T-cell (primary cell): ENCODE data around the gene WNT7A. TPM values are rescaled to one million over a fixed set of nuclear protein-coding genes. Genes with fewer than 3 reads are reported as not detected.
A peak's percentile ranks its signal among the peaks of the same experiment; 100 is the strongest.
"Not testable (repeated sequence)": the region's sequence is repeated elsewhere in the genome, so short reads cannot be mapped to it uniquely, and the experiment has no call there.

ENCODE experiments used
- ATAC-seq, 4 experiments: fragments of 200-7000 bp in 3 of 4; fragments of 150-1000 bp in 1 of 4; cut with Tn5 transposase; replicated peaks in 1 of 4; 1 replicate in 3 of 4; 2 replicates in 1 of 4; pipeline ENCODE4 v1.10.0; 2021; ENCODE audit warnings: moderate library complexity in 3 of 4, mild to moderate bottlenecking in 2 of 4, moderate number of reproducible peaks in 1 of 4
- CTCF ChIA-PET, 2 donors: fragments of 300-600 bp; sonication (Branson Sonifier 250); formaldehyde crosslinking; loops; one replicate each; lab custom pipeline; 2022; ENCODE audit warnings: antibody characterized with exemption in 2 of 2; lab: Charles Lee
- POLR2A ChIA-PET, 2 donors: fragments of 300-600 bp; sonication (Branson Sonifier 250); formaldehyde crosslinking; loops; one replicate each; lab custom pipeline; 2022; ENCODE audit warnings: antibody characterized with exemption in 2 of 2; lab: Charles Lee
- DNase-seq, 35 experiments: peaks; one replicate each; pipeline versions ENCODE4 v3.0.0 to v3.0.0-alpha.2; 2013 to 2023
- H3K27ac ChIP-seq: one replicate; pipeline ENCODE4 v1.5.1; 2013; ENCODE audit warnings: low read length
- H3K27me3 ChIP-seq, 2 experiments: replicated peaks in 1 of 2; 1 replicate in 1 of 2; 2 replicates in 1 of 2; pipeline versions ENCODE4 v1.6.1 to v1.7.0; 2013; ENCODE audit warnings: low read length in 1 of 2, mixed read lengths in 1 of 2; ENCODE audit not compliant: control insufficient read depth in 2 of 2, insufficient read depth in 2 of 2; ENCODE audit errors: extremely low read depth in 1 of 2
- H3K36me3 ChIP-seq, 2 donors: 1 replicate in 1 of 2; 2 replicates in 1 of 2; pipeline versions ENCODE4 v1.6.1 to v1.7.0; 2013; ENCODE audit warnings: low read length in 1 of 2; ENCODE audit not compliant: control insufficient read depth in 2 of 2, insufficient read depth in 1 of 2; ENCODE audit errors: extremely low read depth in 1 of 2
- H3K4me1 ChIP-seq, 2 experiments: 1 replicate in 1 of 2; 2 replicates in 1 of 2; pipeline versions ENCODE4 v1.6.1 to v1.7.0; 2013; ENCODE audit warnings: low read length in 2 of 2, mixed read lengths in 1 of 2; ENCODE audit not compliant: insufficient read depth in 2 of 2, control insufficient read depth in 1 of 2; ENCODE audit errors: extremely low read depth in 1 of 2
- H3K4me3 ChIP-seq, 2 donors: 1 replicate in 1 of 2; 2 replicates in 1 of 2; pipeline versions ENCODE4 v1.5.1 to v1.7.0; 2013; ENCODE audit warnings: mild to moderate bottlenecking in 2 of 2, low read length in 1 of 2, moderate library complexity in 1 of 2; ENCODE audit not compliant: control insufficient read depth in 1 of 2; ENCODE audit errors: extremely low read depth in 1 of 2
- H3K9me3 ChIP-seq: 2 replicates; pipeline ENCODE4 v1.7.0; 2013
- H3K27ac Mint-ChIP-seq, 2 donors: one replicate each; pipeline ENCODE4 v1.8.0; 2020 to 2021; ENCODE audit warnings: mild to moderate bottlenecking in 2 of 2, mixed read lengths in 2 of 2
- H3K27me3 Mint-ChIP-seq, 2 donors: one replicate each; pipeline ENCODE4 v1.8.0; 2021 to 2022; ENCODE audit warnings: mixed read lengths in 2 of 2
- H3K36me3 Mint-ChIP-seq: one replicate; pipeline ENCODE4 v1.8.0; 2021; ENCODE audit warnings: mixed read lengths
- H3K4me1 Mint-ChIP-seq, 3 donors: one replicate each; pipeline ENCODE4 v1.8.0; 2020 to 2022; ENCODE audit warnings: mixed read lengths in 3 of 3, mild to moderate bottlenecking in 1 of 3
- H3K4me3 Mint-ChIP-seq, 3 donors: one replicate each; pipeline ENCODE4 v1.8.0; 2020 to 2022; ENCODE audit warnings: mild to moderate bottlenecking in 3 of 3, mixed read lengths in 3 of 3, moderate library complexity in 3 of 3
- H3K9me3 Mint-ChIP-seq, 3 donors: one replicate each; pipeline ENCODE4 v1.8.0; 2020 to 2022; ENCODE audit warnings: mixed read lengths in 3 of 3
- WGBS: methylation state at CpG from one replicate; pipeline ENCODE4 v1.1.5; 2013; ENCODE audit warnings: missing lambda C conversion rate; ENCODE audit not compliant: insufficient coverage; 5-methylcytosine and 5-hydroxymethylcytosine counted together
- total RNA-seq, 35 experiments: library from RNA in 6 of 35; stranded (reverse) in 6 of 35; fragments of 120-200 nt in 1 of 35; gene quantifications; one replicate each; pipeline versions ENCODE4 v1.2.1 to v1.2.4 and lab custom pipeline; 2013 to 2026

WNT7A gene
- total RNA-seq, 5 donors from 2014 or later (not counting 1 experiment from before 2014, with no cell fraction given): 8.2 to 15.4 (median 11.7) TPM

DNA sequence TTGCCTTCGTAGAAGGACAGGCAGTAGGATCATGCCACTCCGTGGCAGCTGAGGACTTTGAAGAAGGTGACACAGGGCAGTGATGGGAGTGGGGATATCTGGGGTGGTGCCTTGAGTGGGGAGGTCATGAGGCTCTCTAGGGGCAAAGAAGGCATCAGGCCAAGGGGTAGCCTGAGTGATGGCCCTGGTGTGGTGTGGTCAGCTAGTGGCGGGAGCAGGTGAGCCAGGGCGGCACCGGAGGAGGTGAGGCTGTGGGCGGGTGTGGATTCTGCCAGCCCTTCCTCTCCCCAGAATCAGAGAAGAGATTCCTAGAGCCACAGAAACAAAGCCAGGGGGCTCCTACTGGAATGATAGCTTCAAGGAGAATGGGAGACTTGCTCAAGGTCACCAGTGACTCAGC lies 18.4 kb downstream of the WNT7A start:
- DNase-seq: no peak
- Mint-ChIP-seq H3K9me3 (no peaks in the 10 kb centered on the region), H3K27me3 (no peaks in the 10 kb centered on the region), H3K36me3 (peaks cover 13% of the 10 kb centered on the region), H3K4me3 (no peak overlapping the region), H3K27ac (no peak overlapping the region), H3K4me1 (peaks cover 23 to 40% (median 40%) of the 10 kb centered on the region in 3 donors)
- Histone ChIP-seq H3K27me3 (peaks cover 0 to 23% of the 10 kb centered on the region in 2 experiments), H3K27ac (no peak overlapping the region), H3K9me3 (no peaks in the 10 kb centered on the region), H3K4me1 (peaks cover 12 to 33% of the 10 kb centered on the region in 2 experiments), H3K36me3 (no peaks in the 10 kb centered on the region), H3K4me3 (no peak overlapping the region)
- ATAC-seq: no peak
- CTCF ChIA-PET: interaction anchor here in 1 of 2 donors (0.6 kb wide), 1 partner anchor 24 kb away, joined by 3 read pairs; no protein-coding TSS in a partner anchor
- 64% methylated on average over 2 of the region's 6 CpGs for WGBS
- POLR2A ChIA-PET: no interaction called here

DNA sequence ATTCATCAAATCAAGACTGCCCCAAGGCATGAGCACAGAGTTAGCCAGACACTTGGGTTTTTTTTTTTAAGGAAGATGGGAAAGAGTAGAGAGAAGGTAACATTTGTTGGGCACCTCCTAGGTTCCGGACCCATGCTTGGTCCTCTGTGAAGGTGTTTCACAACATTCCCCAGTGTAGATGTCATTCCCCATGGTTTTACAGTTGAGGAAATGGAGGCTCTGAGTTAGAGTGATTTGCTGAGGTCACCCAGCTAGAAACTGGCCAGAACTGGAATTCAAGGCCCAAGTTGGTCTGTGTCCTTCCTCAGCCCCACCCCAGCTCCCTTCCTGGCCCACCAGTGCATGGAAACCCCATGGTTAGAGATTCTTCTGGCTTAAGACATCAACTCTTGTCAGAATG lies 19.9 kb downstream of the WNT7A start:
- Mint-ChIP-seq H3K36me3 (peaks cover 13% of the 10 kb centered on the region), H3K9me3 (no peaks in the 10 kb centered on the region), H3K4me1 (peaks cover 9 to 29% (median 27%) of the 10 kb centered on the region in 3 donors), H3K27ac (no peak overlapping the region), H3K4me3 (no peak overlapping the region), H3K27me3 (no peaks in the 10 kb centered on the region)
- H3K4me3 ChIP-seq: no peak overlapping the region
- 100% methylated on average over 1 of the region's 1 CpG for WGBS
- ChIA-PET CTCF (no interaction called here), POLR2A (no interaction called here)
- DNase-seq: no peak
- H3K27me3 ChIP-seq: peaks cover 0 to 28% of the 10 kb centered on the region in 2 experiments
- H3K36me3 ChIP-seq: no peaks in the 10 kb centered on the region
- no peak overlapping the region for H3K27ac ChIP-seq
- no peaks in the 10 kb centered on the region for H3K9me3 ChIP-seq
- no peak for ATAC-seq
- H3K4me1 ChIP-seq: peaks cover 3 to 18% of the 10 kb centered on the region in 2 experiments

DNA sequence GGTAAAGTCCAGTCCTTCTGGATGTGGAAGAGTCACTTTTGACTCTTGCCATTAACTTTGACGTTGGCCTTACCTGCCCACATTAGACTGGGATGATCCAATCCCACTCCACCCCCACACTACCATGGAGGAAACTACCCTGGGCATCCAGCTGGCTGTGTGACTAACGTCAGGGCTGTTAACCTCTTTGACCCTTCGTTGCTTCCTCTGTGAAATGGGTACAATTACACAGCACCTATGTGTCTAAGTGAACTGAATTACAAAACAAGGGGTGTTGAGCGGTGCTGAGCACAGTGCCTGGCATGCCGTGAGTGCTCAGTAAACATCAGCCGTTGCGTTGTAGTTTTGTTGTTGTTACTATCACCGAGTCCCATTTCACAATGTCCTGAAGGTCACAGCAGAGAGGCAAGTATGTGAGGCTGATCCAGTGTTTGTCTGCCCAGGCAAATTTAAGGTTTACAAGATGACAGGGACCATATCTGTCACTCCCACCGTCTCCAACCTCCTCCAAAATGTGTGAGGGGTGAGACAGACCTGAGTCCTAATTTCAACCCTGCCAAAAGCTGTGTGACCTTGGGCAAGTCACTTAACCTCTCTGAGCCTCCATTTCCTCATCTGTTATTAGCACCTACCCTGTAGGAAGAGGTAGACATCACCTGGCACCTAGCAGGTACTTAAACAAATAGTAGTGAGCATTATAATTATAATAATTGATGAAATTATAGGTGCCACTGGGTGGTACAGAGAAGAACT lies 20.9 kb downstream of the WNT7A start:
- Histone ChIP-seq H3K4me3 (no peak overlapping the region), H3K36me3 (no peaks in the 10 kb centered on the region), H3K27me3 (peaks cover 0 to 28% of the 10 kb centered on the region in 2 experiments), H3K4me1 (peaks cover 0 to 11% of the 10 kb centered on the region in 2 experiments), H3K27ac (no peak overlapping the region), H3K9me3 (no peaks in the 10 kb centered on the region)
- Mint-ChIP-seq H3K27ac (no peak overlapping the region), H3K4me1 (peaks cover under 1 to 28% (median 18%) of the 10 kb centered on the region in 3 donors), H3K9me3 (no peaks in the 10 kb centered on the region), H3K36me3 (peaks cover 16% of the 10 kb centered on the region), H3K27me3 (no peaks in the 10 kb centered on the region), H3K4me3 (no peak overlapping the region)
- CTCF ChIA-PET: no interaction called here
- ATAC-seq: no peak
- DNase-seq: no peak
- POLR2A ChIA-PET: no interaction called here
- 73% methylated on average over 7 of the region's 9 CpGs for WGBS

DNA sequence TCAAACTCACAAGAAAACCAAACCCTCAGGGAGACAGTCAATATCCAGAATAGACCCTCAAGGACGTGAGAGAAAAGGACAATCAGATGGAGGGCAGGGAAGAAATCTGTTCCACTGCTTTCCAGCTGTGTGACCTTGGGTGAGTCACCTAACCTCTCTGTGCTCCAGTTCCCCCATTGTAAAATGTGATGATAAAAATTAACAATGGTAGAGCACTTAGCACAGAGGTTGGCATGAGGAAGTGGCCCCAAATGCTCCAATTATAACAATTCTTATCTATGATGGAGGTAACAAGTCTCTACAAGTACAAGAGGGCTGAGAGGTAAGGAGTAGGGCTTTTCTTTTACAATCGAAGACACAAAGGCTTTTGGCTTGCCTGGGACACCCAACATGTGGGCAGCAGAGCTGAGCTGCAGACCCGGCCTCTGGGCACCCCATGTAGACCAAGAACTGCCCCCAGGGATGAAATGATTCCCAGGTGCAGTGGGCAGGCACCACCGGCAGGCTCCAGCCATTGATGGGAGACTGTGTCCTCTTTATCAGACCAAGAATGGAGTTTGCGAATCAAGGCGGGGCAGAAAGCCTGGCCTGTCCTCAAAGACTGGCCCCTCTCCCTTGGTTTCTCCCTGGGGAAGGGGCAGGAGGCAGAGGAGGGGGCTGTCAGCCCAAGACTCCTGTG lies 22.0 kb downstream of the WNT7A start:
- peaks cover 0 to 6% of the 10 kb centered on the region in 2 experiments for H3K4me1 ChIP-seq
- no peaks in the 10 kb centered on the region for H3K9me3 ChIP-seq
- ATAC-seq (no peak), DNase-seq (no peak)
- no peaks in the 10 kb centered on the region for H3K36me3 ChIP-seq
- peaks cover 0 to 28% of the 10 kb centered on the region in 2 experiments for H3K27me3 ChIP-seq
- H3K4me3 ChIP-seq: no peak overlapping the region
- Mint-ChIP-seq H3K27ac (no peak overlapping the region), H3K4me1 (peaks cover 10 to 30% (median 16%) of the 10 kb centered on the region in 3 donors), H3K9me3 (no peaks in the 10 kb centered on the region), H3K36me3 (peaks cover 12% of the 10 kb centered on the region), H3K4me3 (no peak overlapping the region), H3K27me3 (no peaks in the 10 kb centered on the region)
- no peak overlapping the region for H3K27ac ChIP-seq
- WGBS: 79% methylated on average over 2 of the region's 6 CpGs
- ChIA-PET POLR2A (no interaction called here), CTCF (no interaction called here)

DNA sequence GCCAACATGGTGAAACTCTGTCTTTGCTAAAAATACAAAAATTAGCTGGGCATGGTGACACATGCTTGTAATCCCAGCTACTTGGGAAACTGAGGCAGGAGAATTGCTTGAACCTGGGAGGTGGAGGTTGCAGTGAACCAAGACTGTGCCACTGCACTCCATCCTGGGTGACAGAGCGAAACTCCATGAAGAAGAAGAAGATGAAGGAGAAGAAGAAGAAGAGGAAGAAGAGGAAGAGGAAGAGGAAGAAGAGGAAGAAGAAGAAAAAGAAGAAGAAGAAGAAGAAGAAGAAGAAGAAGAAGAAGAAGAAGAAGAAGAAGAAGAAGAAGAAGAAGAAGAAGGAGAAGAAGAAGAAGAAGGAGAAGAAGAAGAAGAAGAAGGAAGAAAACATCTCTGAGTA lies 23.2 kb downstream of the WNT7A start:
- H3K4me3 ChIP-seq, H3K27ac ChIP-seq, H3K9me3 Mint-ChIP-seq, CTCF ChIA-PET, POLR2A ChIA-PET, DNase-seq, H3K27me3 Mint-ChIP-seq, ATAC-seq, H3K4me3 Mint-ChIP-seq, H3K9me3 ChIP-seq, H3K36me3 ChIP-seq: not testable (repeated sequence)
- peaks cover 0 to 15% of the 10 kb centered on the region in 2 experiments for H3K4me1 ChIP-seq
- Mint-ChIP-seq H3K36me3 (peaks cover 11% of the 10 kb centered on the region), H3K4me1 (peaks cover 12 to 32% (median 21%) of the 10 kb centered on the region in 3 donors), H3K27ac (peak overlapping the region in 1 of 2 donors; percentile 6)
- no CpG with 5 or more reads among the region's 1 CpG for WGBS
- H3K27me3 ChIP-seq: peaks cover 0 to 29% of the 10 kb centered on the region in 2 experiments

DNA sequence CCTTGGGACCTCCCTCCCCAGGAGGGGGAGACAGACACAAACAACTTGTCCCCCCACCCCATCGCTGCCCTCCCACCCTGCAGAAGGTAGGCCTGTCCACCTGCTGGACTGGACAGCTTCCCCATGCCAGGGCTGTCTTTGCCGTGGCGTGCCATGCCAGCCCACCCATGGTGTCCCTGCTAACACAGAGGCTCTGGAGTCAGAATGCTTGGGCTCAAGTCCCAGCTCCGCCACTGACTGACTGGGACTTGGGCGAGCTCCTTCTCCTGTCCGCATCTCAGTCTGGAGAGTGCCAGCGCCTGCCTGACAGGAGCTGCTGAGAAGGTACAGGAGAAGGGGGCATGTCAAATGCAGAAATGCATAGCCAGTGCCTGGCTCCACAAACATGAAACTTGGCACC lies 23.9 kb downstream of the WNT7A start:
- 94% methylated on average over 6 of the region's 7 CpGs for WGBS
- ChIA-PET POLR2A (no interaction called here), CTCF (no interaction called here)
- peaks cover 11% of the 10 kb centered on the region for H3K36me3 Mint-ChIP-seq
- Histone ChIP-seq H3K4me3 (no peak overlapping the region), H3K27ac (no peak overlapping the region), H3K9me3 (no peaks in the 10 kb centered on the region), H3K4me1 (peaks cover 0 to 18% of the 10 kb centered on the region in 2 experiments), H3K36me3 (peaks cover 0 to 2% of the 10 kb centered on the region in 2 donors), H3K27me3 (peaks cover 0 to 27% of the 10 kb centered on the region in 2 experiments)
- no peak for ATAC-seq
- no peak for DNase-seq
- H3K27me3 Mint-ChIP-seq: no peaks in the 10 kb centered on the region
- H3K4me1 Mint-ChIP-seq: peaks cover 18 to 38% (median 27%) of the 10 kb centered on the region in 3 donors
- H3K4me3 Mint-ChIP-seq: no peak overlapping the region
- no peaks in the 10 kb centered on the region for H3K9me3 Mint-ChIP-seq
- H3K27ac Mint-ChIP-seq: no peak overlapping the region
